ENCODE results near the gene SOD3.

The SOD3 gene

DNA sequence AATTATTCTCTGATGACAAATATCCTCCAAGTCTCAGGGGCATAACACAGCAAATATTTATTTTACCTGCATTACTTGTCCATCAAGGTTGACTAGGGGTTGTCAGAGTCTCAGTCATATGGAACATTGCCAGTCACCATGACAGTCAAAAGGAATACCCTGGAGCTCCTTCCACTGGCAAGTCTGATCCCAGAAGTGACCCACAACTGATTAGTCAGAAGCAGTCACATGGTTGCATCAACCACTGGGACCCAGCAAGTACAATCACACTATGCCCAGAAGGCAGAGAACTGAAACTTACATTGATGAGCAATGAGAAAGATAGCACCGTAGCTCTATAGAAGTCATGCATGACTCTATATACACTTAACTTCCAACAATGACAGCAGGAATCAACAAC lies 41.9 kb upstream of the SOD3 start:
- TF ChIP-seq SUZ12 (IDR thresholded peaks at IDR 0.05; ENCODE audit: extremely low read depth, insufficient read depth, insufficient read length) (no peak), YY1 (IDR thresholded peaks at IDR 0.05; ENCODE audit: insufficient read depth, insufficient read length) (no peak), ZNF274 (IDR thresholded peaks at IDR 0.05; ENCODE audit: low read depth, low read length) (no peak)
- Histone ChIP-seq H3K4me3 (ENCODE audit: insufficient read length, low read depth) (no peak overlapping the region), H3K9me3 (ENCODE audit: insufficient read depth, low read length) (peaks cover 10% of the 10 kb centered on the region), H3K36me3 (ENCODE audit: insufficient read depth, insufficient read length, low read length) (no peaks in the 10 kb centered on the region), H3K9ac (ENCODE audit: insufficient read length, low read depth) (no peak overlapping the region), H3K4me1 (ENCODE audit: insufficient read depth, insufficient read length) (no peaks in the 10 kb centered on the region), H3K27me3 (ENCODE audit: insufficient read depth, insufficient read length) (no peaks in the 10 kb centered on the region)
- no peak for DNase-seq (ENCODE audit: low read depth, low spot score)

- DNase-seq (ENCODE audit: low read depth, low spot score) = no peak
- peaks cover 10% of the 10 kb centered on the region for H3K9me3 ChIP-seq (ENCODE audit: insufficient read depth, low read length)
- H3K9ac ChIP-seq (ENCODE audit: insufficient read length, low read depth) = no peak overlapping the region
- H3K4me1 ChIP-seq (ENCODE audit: insufficient read depth, insufficient read length) = no peaks in the 10 kb centered on the region
- H3K4me3 ChIP-seq (ENCODE audit: insufficient read length, low read depth) = no peak overlapping the region
- H3K36me3 ChIP-seq (ENCODE audit: insufficient read depth, insufficient read length, low read length) = no peaks in the 10 kb centered on the region
- TF ChIP-seq ZNF274 (IDR thresholded peaks at IDR 0.05; ENCODE audit: low read depth, low read length) (no peak), SUZ12 (IDR thresholded peaks at IDR 0.05; ENCODE audit: extremely low read depth, insufficient read depth, insufficient read length) (no peak), YY1 (IDR thresholded peaks at IDR 0.05; ENCODE audit: insufficient read depth, insufficient read length) (no peak)
- H3K27me3 ChIP-seq (ENCODE audit: insufficient read depth, insufficient read length) = no peaks in the 10 kb centered on the region
These were observed 40.8 kb upstream of the SOD3 start for GRCh38 chr4:24754571-24754970.

DNA sequence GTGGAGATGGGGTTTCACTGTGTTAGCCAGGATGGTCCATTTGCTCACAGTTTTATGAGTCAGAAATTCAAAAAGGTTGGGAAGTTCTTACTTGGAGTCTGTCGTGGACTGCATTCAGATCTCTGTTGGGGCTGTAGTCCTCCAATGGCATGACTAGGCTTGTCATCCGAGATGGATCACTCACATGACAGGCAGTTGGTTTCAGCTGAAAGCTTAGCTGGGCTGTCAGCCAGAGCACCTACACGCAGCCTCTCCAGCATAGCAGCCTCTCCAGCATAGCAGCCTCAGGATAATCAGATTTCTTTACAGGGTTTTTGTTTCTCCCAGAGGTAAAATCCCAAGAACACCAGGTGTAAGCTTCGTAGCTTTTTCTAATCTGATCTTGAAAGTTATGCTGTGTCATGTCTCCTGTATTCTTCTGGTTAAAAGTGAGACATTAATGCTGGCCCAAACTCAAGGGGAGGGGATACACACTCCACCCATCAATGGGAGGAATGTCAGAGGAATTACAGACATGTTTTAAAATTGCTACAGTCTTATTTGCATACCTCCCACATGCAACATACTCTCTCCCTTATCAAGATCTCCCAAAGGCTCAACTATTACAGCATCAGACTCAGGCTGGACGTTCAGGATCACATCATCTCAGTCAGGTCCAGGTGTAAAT lies 31.6 kb upstream of the SOD3 start:
- H3K9me3 ChIP-seq (ENCODE audit: insufficient read depth, low read length) = no peaks in the 10 kb centered on the region
- no peak overlapping the region for H3K9ac ChIP-seq (ENCODE audit: insufficient read length, low read depth)
- no peaks in the 10 kb centered on the region for H3K4me1 ChIP-seq (ENCODE audit: insufficient read depth, insufficient read length)
- no peak overlapping the region for H3K4me3 ChIP-seq (ENCODE audit: insufficient read length, low read depth)
- TF ChIP-seq SUZ12 (IDR thresholded peaks at IDR 0.05; ENCODE audit: extremely low read depth, insufficient read depth, insufficient read length) (no peak), YY1 (IDR thresholded peaks at IDR 0.05; ENCODE audit: insufficient read depth, insufficient read length) (no peak)
- no peak for DNase-seq (ENCODE audit: low read depth, low spot score)
- no peaks in the 10 kb centered on the region for H3K36me3 ChIP-seq (ENCODE audit: insufficient read depth, insufficient read length, low read length)
- H3K27me3 ChIP-seq (ENCODE audit: insufficient read depth, insufficient read length) = no peaks in the 10 kb centered on the region

- Histone ChIP-seq H3K9ac (ENCODE audit: insufficient read length, low read depth) (no peak overlapping the region), H3K4me1 (ENCODE audit: insufficient read depth, insufficient read length) (no peaks in the 10 kb centered on the region), H3K36me3 (ENCODE audit: insufficient read depth, insufficient read length, low read length) (no peaks in the 10 kb centered on the region), H3K9me3 (ENCODE audit: insufficient read depth, low read length) (no peaks in the 10 kb centered on the region), H3K4me3 (ENCODE audit: insufficient read length, low read depth) (no peak overlapping the region), H3K27me3 (ENCODE audit: insufficient read depth, insufficient read length) (no peaks in the 10 kb centered on the region)
- no peak for DNase-seq (ENCODE audit: low read depth, low spot score)
- no peak for TF ChIP-seq YY1 (IDR thresholded peaks at IDR 0.05; ENCODE audit: insufficient read depth, insufficient read length)
- TF ChIP-seq ZNF274 (IDR thresholded peaks at IDR 0.05; ENCODE audit: low read depth, low read length) = no peak
- no peak for TF ChIP-seq SUZ12 (IDR thresholded peaks at IDR 0.05; ENCODE audit: extremely low read depth, insufficient read depth, insufficient read length)
These were observed 31.0 kb upstream of the SOD3 start for GRCh38 chr4:24764345-24764744.

DNA sequence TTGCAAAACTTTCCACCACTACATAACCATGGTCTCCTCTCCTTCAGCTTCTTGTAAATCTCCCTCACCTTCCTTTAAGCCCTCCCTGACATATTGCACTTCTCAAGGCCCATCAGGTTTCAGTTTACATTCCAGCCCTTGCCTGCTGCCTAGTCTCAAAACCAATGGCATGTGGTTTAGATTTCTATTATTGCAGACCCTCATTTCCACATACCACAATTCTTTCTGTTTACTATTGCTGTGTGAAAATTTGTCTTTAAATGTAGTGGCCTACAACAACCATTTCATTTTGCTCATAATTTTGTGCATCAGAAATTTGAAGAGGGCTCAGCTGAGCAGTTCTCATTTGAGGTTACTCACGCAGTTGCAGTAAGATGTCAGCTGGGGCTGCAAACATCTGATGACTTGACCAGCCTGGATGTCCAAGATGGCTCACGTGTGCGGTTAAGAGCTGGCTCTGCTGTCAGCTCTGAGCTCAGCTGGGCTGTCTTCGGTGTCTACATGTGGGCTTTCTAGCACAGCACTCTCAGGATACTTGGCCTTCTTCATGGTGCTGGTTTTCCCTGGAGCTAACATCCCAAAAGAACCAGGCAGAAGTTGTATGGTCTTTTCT lies 29.9 kb upstream of the SOD3 start:
- H3K4me1 ChIP-seq (ENCODE audit: insufficient read depth, insufficient read length) = no peaks in the 10 kb centered on the region
- H3K36me3 ChIP-seq (ENCODE audit: insufficient read depth, insufficient read length, low read length) = no peaks in the 10 kb centered on the region
- H3K9ac ChIP-seq (ENCODE audit: insufficient read length, low read depth) = no peak overlapping the region
- no peak for TF ChIP-seq ZNF274 (IDR thresholded peaks at IDR 0.05; ENCODE audit: low read depth, low read length)
- TF ChIP-seq YY1 (IDR thresholded peaks at IDR 0.05; ENCODE audit: insufficient read depth, insufficient read length) = no peak
- TF ChIP-seq SUZ12 (IDR thresholded peaks at IDR 0.05; ENCODE audit: extremely low read depth, insufficient read depth, insufficient read length) = no peak
- no peaks in the 10 kb centered on the region for H3K9me3 ChIP-seq (ENCODE audit: insufficient read depth, low read length)
- no peak for DNase-seq (ENCODE audit: low read depth, low spot score)
- H3K4me3 ChIP-seq (ENCODE audit: insufficient read length, low read depth) = no peak overlapping the region
- no peaks in the 10 kb centered on the region for H3K27me3 ChIP-seq (ENCODE audit: insufficient read depth, insufficient read length)

DNA sequence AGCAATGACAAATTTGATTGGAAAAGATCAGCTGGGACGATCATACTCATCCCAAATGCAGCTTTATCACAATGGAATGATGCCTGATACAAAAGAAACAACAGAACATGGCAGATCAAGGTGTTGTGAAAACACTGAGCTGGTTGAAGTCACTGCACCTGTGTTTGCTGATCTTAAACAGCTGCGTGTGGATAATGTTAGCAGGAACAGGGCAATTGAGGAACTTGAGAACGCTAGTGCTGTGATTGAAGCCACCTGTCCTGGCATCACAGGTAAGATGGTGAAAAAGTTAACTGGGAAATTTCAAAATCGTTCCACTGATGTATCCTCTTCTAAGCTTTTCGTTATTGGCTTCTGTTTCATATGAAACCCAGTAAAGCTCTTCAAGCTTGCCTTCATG lies 27.4 kb upstream of the SOD3 start:
- no peak for DNase-seq (ENCODE audit: low read depth, low spot score)
- TF ChIP-seq ZNF274 (IDR thresholded peaks at IDR 0.05; ENCODE audit: low read depth, low read length) (no peak), YY1 (IDR thresholded peaks at IDR 0.05; ENCODE audit: insufficient read depth, insufficient read length) (no peak), SUZ12 (IDR thresholded peaks at IDR 0.05; ENCODE audit: extremely low read depth, insufficient read depth, insufficient read length) (no peak)
- H3K4me3 ChIP-seq (ENCODE audit: insufficient read length, low read depth) = no peak overlapping the region
- no peaks in the 10 kb centered on the region for H3K4me1 ChIP-seq (ENCODE audit: insufficient read depth, insufficient read length)
- H3K9ac ChIP-seq (ENCODE audit: insufficient read length, low read depth) = no peak overlapping the region
- H3K9me3 ChIP-seq (ENCODE audit: insufficient read depth, low read length) = no peaks in the 10 kb centered on the region
- H3K27me3 ChIP-seq (ENCODE audit: insufficient read depth, insufficient read length) = no peaks in the 10 kb centered on the region
- H3K36me3 ChIP-seq (ENCODE audit: insufficient read depth, insufficient read length, low read length) = no peaks in the 10 kb centered on the region

DNA sequence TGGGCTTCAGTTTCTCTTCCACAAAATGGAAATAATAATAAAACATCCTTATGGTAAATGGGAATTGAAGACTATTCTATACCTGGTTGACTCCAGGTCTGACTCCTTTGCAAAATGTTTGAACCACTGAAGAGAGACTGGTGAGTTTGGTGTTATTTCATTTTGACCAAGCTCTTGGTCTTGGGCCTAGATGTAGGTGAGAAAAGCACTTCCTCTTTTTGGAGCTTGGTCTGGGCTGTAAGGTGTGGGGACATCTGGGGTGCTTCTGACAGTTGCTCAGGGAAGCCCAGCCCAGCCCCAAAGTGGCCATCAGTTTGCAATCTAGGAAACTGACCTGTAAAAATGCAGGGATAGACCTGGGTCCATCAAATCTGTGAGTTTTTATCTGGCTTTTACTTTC lies 26.8 kb upstream of the SOD3 start:
- no peak for DNase-seq (ENCODE audit: low read depth, low spot score)
- TF ChIP-seq SUZ12 (IDR thresholded peaks at IDR 0.05; ENCODE audit: extremely low read depth, insufficient read depth, insufficient read length) = no peak
- no peak for TF ChIP-seq ZNF274 (IDR thresholded peaks at IDR 0.05; ENCODE audit: low read depth, low read length)
- no peak for TF ChIP-seq YY1 (IDR thresholded peaks at IDR 0.05; ENCODE audit: insufficient read depth, insufficient read length)
- Histone ChIP-seq H3K27me3 (ENCODE audit: insufficient read depth, insufficient read length) (no peaks in the 10 kb centered on the region), H3K36me3 (ENCODE audit: insufficient read depth, insufficient read length, low read length) (no peaks in the 10 kb centered on the region), H3K4me1 (ENCODE audit: insufficient read depth, insufficient read length) (no peaks in the 10 kb centered on the region), H3K9me3 (ENCODE audit: insufficient read depth, low read length) (0 out of 2 replicates have a peak, but pooled peaks cover 4% of the 10 kb centered on the region), H3K4me3 (ENCODE audit: insufficient read length, low read depth) (no peak overlapping the region), H3K9ac (ENCODE audit: insufficient read length, low read depth) (no peak overlapping the region)

All from NT2/D1 (cell line).